H9 (cell line): ENCODE data around the gene SCFD2. TPM values are rescaled to one million over a fixed set of nuclear protein-coding genes. Genes with fewer than 3 reads are reported as not detected.

Source experiments
- DNase-seq: peaks from one replicate; pipeline ENCODE4 v3.0.0-alpha.2; 2017
- H2AFZ ChIP-seq: one replicate; pipeline ENCODE4 v1.6.1; 2013; ENCODE audit warnings: mild to moderate bottlenecking, low read length, control low read depth, moderate library complexity
- H2AK5ac ChIP-seq: 2 replicates; pipeline ENCODE4 v1.6.1; 2013; ENCODE audit warnings: low read length, control low read depth, mixed read lengths; ENCODE audit not compliant: insufficient read length
- H2BK120ac ChIP-seq: one replicate; pipeline ENCODE4 v1.6.1; 2013; ENCODE audit warnings: low read depth, mild to moderate bottlenecking, low read length, control low read depth, inconsistent platforms; ENCODE audit not compliant: poor library complexity, severe bottlenecking
- H2BK12ac ChIP-seq: 2 replicates; pipeline ENCODE4 v1.6.1; 2013; ENCODE audit warnings: low read length, control low read depth, mixed read lengths, low read depth; ENCODE audit not compliant: insufficient read length
- H2BK15ac ChIP-seq: 2 replicates; pipeline ENCODE4 v1.6.1; 2013; ENCODE audit warnings: low read depth, low read length, control low read depth
- H2BK20ac ChIP-seq: one replicate; pipeline ENCODE4 v1.6.1; 2013; ENCODE audit warnings: low read depth, mild to moderate bottlenecking, low read length, control low read depth, inconsistent platforms; ENCODE audit not compliant: poor library complexity, severe bottlenecking
- H2BK5ac ChIP-seq: 2 replicates; pipeline ENCODE4 v1.6.1; 2013; ENCODE audit warnings: low read length, control low read depth, mixed read lengths; ENCODE audit not compliant: insufficient read length
- H3K14ac ChIP-seq: 2 replicates; pipeline ENCODE4 v1.6.1; 2013; ENCODE audit warnings: low read length, control low read depth; ENCODE audit not compliant: insufficient read depth
- H3K18ac ChIP-seq: 2 replicates; pipeline ENCODE4 v1.6.1; 2013; ENCODE audit warnings: low read depth, mild to moderate bottlenecking, mixed read lengths, low read length, control low read depth; ENCODE audit not compliant: insufficient read length
- H3K23ac ChIP-seq: 2 replicates; pipeline ENCODE4 v1.6.1; 2013; ENCODE audit warnings: low read length, control low read depth, mixed read lengths, low read depth; ENCODE audit not compliant: insufficient read length
- H3K23me2 ChIP-seq: 2 replicates; pipeline ENCODE4 v1.6.1; 2013; ENCODE audit warnings: low read depth, mild to moderate bottlenecking, mixed read lengths, low read length, control low read depth; ENCODE audit not compliant: insufficient read length, poor library complexity, severe bottlenecking
- H3K27ac ChIP-seq: 2 replicates; pipeline ENCODE4 v1.5.1; 2013; ENCODE audit warnings: low read length, control low read depth, mixed read lengths, low read depth; ENCODE audit not compliant: insufficient read length
- H3K27me3 ChIP-seq: 2 replicates; pipeline ENCODE4 v1.6.1; 2013; ENCODE audit warnings: low read length, control low read depth, inconsistent platforms; ENCODE audit not compliant: insufficient read depth
- H3K4ac ChIP-seq: 2 replicates; pipeline ENCODE4 v1.6.1; 2013; ENCODE audit warnings: low read depth, mild to moderate bottlenecking, control low read depth, inconsistent platforms, low read length, moderate library complexity
- H3K4me1 ChIP-seq: 2 replicates; pipeline ENCODE4 v1.6.1; 2013; ENCODE audit warnings: low read length, control low read depth, inconsistent platforms; ENCODE audit not compliant: insufficient read depth
- H3K4me2 ChIP-seq: 2 replicates; pipeline ENCODE4 v1.6.1; 2013; ENCODE audit warnings: low read length, control low read depth, mixed read lengths; ENCODE audit not compliant: insufficient read length, insufficient read depth
- H3K56ac ChIP-seq: 2 replicates; pipeline ENCODE4 v1.6.1; 2013; ENCODE audit warnings: low read depth, mild to moderate bottlenecking, mixed read lengths, low read length, control low read depth; ENCODE audit not compliant: insufficient read length
- H3K79me1 ChIP-seq: 2 replicates; pipeline ENCODE4 v1.6.1; 2013; ENCODE audit warnings: low read depth, mild to moderate bottlenecking, moderate library complexity, low read length, control low read depth, inconsistent platforms; ENCODE audit not compliant: insufficient read depth, poor library complexity, severe bottlenecking
- H3K79me2 ChIP-seq: 2 replicates; pipeline ENCODE4 v1.6.1; 2013; ENCODE audit warnings: low read length, control low read depth, inconsistent platforms; ENCODE audit not compliant: insufficient read depth
- H3K9ac ChIP-seq: 2 replicates; pipeline ENCODE4 v1.6.1; 2013; ENCODE audit warnings: low read length, control low read depth, mixed read lengths; ENCODE audit not compliant: insufficient read length; ENCODE audit errors: extremely low read depth
- H3K9me3 ChIP-seq: one replicate; pipeline ENCODE4 v1.6.1; 2013; ENCODE audit warnings: low read depth, low read length, inconsistent platforms; ENCODE audit not compliant: control insufficient read depth
- H3T11ph ChIP-seq: one replicate; pipeline ENCODE4 v1.6.1; 2013; ENCODE audit warnings: mild to moderate bottlenecking, low read length, control low read depth, inconsistent platforms
- H4K20me1 ChIP-seq: one replicate; pipeline ENCODE4 v1.6.1; 2013; ENCODE audit not compliant: control insufficient read depth, insufficient read length, insufficient read depth
- H4K5ac ChIP-seq: 2 replicates; pipeline ENCODE4 v1.6.1; 2013; ENCODE audit warnings: low read depth, mild to moderate bottlenecking, mixed read lengths, low read length, control low read depth; ENCODE audit not compliant: insufficient read length
- H4K8ac ChIP-seq: replicated peaks from 2 replicates; pipeline ENCODE4 v1.6.1; 2013; ENCODE audit warnings: low read length, control low read depth, mixed read lengths, low read depth; ENCODE audit not compliant: insufficient read length
- H4K91ac ChIP-seq: 2 replicates; pipeline ENCODE4 v1.6.1; 2013; ENCODE audit warnings: low read depth, mild to moderate bottlenecking, moderate library complexity, mixed read lengths, low read length, control low read depth; ENCODE audit not compliant: insufficient read length
- H3K27ac Mint-ChIP-seq, 3 experiments: 2 replicates in 2 of 3; 3 replicates in 1 of 3; pipeline ENCODE4 v1.8.0; 2020 to 2021; ENCODE audit warnings: mixed read lengths in 3 of 3, mild to moderate bottlenecking in 1 of 3, moderate library complexity in 1 of 3
- H3K27me3 Mint-ChIP-seq: 2 replicates; pipeline ENCODE4 v1.8.0; 2021; ENCODE audit warnings: low read depth, mild to moderate bottlenecking, moderate library complexity, mixed read lengths
- H3K36me3 Mint-ChIP-seq, 3 experiments: 2 replicates in 2 of 3; 3 replicates in 1 of 3; pipeline ENCODE4 v1.8.0; 2020 to 2021; ENCODE audit warnings: low read depth in 3 of 3, mixed read lengths in 3 of 3; ENCODE audit not compliant: insufficient read depth in 1 of 3
- H3K4me1 Mint-ChIP-seq, 2 experiments: 2 replicates each; pipeline ENCODE4 v1.8.0; 2020; ENCODE audit warnings: mixed read lengths in 2 of 2
- H3K4me3 Mint-ChIP-seq, 2 experiments: 2 replicates in 1 of 2; 3 replicates in 1 of 2; pipeline ENCODE4 v1.8.0; 2020 to 2021; ENCODE audit warnings: mild to moderate bottlenecking in 2 of 2, mixed read lengths in 2 of 2, moderate library complexity in 1 of 2
- H3K9me3 Mint-ChIP-seq, 2 experiments: 2 replicates in 1 of 2; 3 replicates in 1 of 2; pipeline ENCODE4 v1.8.0; 2020; ENCODE audit warnings: mild to moderate bottlenecking in 2 of 2, mixed read lengths in 2 of 2, moderate library complexity in 1 of 2
- WGBS: extraction: QIAGEN DNeasy Blood & Tissue Kit; methylation state at CpG from one replicate; pipeline ENCODE4 v1.1.7; 2013; ENCODE audit warnings: missing lambda C conversion rate, low lambda C conversion rate, mixed read lengths; ENCODE audit not compliant: insufficient read length; ENCODE audit errors: extremely low coverage; 5-methylcytosine and 5-hydroxymethylcytosine counted together
- total RNA-seq: library from RNA; stranded (reverse); gene quantifications from 2 replicates; pipeline ENCODE4 v1.2.1, GENCODE V29; 2021
- TF ChIP-seq, protein P1 (sequence below): fragments of 200-600 bp; sonication (generic); conservative IDR thresholded peaks from 3 replicates; pipeline ENCODE4 v1.8.0; 2021; ENCODE audit warnings: antibody characterized with exemption, mild to moderate bottlenecking

SCFD2 gene
- total RNA-seq, 1 experiment from 2014 or later, result 10.1 TPM

DNA sequence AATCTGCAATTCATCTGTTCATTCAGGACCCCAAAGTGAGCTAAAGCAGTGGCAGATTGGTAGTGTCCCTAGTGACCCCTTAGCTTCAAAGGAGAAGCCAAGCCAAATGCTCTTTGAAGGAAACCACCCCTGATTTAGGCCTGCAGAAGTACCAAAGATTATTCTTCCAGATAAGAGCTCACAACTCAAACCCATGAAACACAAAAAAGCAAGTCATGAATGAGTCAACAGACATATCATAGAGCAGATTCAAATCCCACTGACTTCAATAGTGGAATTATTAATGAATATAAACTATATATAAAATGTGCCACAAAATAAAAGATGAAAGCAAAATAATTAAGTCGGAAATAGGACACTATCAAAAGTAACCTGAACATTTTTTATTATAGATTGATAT is 197.6 kb downstream of the SCFD2 start:
- TF ChIP-seq, protein P1, sequence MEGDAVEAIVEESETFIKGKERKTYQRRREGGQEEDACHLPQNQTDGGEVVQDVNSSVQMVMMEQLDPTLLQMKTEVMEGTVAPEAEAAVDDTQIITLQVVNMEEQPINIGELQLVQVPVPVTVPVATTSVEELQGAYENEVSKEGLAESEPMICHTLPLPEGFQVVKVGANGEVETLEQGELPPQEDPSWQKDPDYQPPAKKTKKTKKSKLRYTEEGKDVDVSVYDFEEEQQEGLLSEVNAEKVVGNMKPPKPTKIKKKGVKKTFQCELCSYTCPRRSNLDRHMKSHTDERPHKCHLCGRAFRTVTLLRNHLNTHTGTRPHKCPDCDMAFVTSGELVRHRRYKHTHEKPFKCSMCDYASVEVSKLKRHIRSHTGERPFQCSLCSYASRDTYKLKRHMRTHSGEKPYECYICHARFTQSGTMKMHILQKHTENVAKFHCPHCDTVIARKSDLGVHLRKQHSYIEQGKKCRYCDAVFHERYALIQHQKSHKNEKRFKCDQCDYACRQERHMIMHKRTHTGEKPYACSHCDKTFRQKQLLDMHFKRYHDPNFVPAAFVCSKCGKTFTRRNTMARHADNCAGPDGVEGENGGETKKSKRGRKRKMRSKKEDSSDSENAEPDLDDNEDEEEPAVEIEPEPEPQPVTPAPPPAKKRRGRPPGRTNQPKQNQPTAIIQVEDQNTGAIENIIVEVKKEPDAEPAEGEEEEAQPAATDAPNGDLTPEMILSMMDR, result no peak
- no CpG with 5 or more reads among the region's 1 CpG for WGBS
- H3T11ph ChIP-seq, result no peak overlapping the region

More for the DNA sequence above, 197.6 kb downstream of the SCFD2 start:
- no peak overlapping the region for H4K8ac ChIP-seq
- Mint-ChIP-seq H3K36me3 (no peaks in the 10 kb centered on the region; a peak in 1 of 7 replicates), H3K27me3 (no peaks in the 10 kb centered on the region), H3K27ac (no peak overlapping the region), H3K4me1 (no peaks in the 10 kb centered on the region), H3K4me3 (no peak overlapping the region), H3K9me3 (no peaks in the 10 kb centered on the region)
- no peak overlapping the region for H3K23ac ChIP-seq
- no peak overlapping the region for H3K9ac ChIP-seq
- H4K91ac ChIP-seq, result no peak overlapping the region
- H3K79me1 ChIP-seq, result no peaks in the 10 kb centered on the region
- H2BK20ac ChIP-seq, result no peak overlapping the region
- no peak overlapping the region for H2BK120ac ChIP-seq
- H3K14ac ChIP-seq, result no peak overlapping the region
- H3K79me2 ChIP-seq, result no peaks in the 10 kb centered on the region
- no peak for DNase-seq
- H2BK5ac ChIP-seq, result no peak overlapping the region
- H2BK12ac ChIP-seq, result no peak overlapping the region
- H3K4me1 ChIP-seq, result no peaks in the 10 kb centered on the region
- H3K27me3 ChIP-seq, result no peaks in the 10 kb centered on the region
- no peak overlapping the region for H3K18ac ChIP-seq
- H4K20me1 ChIP-seq, result no peaks in the 10 kb centered on the region
- no peak overlapping the region for H3K4me2 ChIP-seq
- no peak overlapping the region for H2AK5ac ChIP-seq
- H3K27ac ChIP-seq, result no peak overlapping the region
- H2BK15ac ChIP-seq, result no peak overlapping the region
- H3K4ac ChIP-seq, result no peak overlapping the region
- H2AFZ ChIP-seq, result no peak overlapping the region
- no peak overlapping the region for H3K56ac ChIP-seq
- H3K9me3 ChIP-seq, result no peaks in the 10 kb centered on the region
- H3K23me2 ChIP-seq, result no peaks in the 10 kb centered on the region
- no peak overlapping the region for H4K5ac ChIP-seq
